ENCODE data around the gene PSIP1. TPM values are rescaled to one million over a fixed set of nuclear protein-coding genes. Genes with fewer than 3 reads are reported as not detected.

Gene PSIP1
- total and polyA plus RNA-seq, 2 of the 4 experiments (the other 2 are of a cell fraction) = 21.8 to 27.2 TPM

DNA sequence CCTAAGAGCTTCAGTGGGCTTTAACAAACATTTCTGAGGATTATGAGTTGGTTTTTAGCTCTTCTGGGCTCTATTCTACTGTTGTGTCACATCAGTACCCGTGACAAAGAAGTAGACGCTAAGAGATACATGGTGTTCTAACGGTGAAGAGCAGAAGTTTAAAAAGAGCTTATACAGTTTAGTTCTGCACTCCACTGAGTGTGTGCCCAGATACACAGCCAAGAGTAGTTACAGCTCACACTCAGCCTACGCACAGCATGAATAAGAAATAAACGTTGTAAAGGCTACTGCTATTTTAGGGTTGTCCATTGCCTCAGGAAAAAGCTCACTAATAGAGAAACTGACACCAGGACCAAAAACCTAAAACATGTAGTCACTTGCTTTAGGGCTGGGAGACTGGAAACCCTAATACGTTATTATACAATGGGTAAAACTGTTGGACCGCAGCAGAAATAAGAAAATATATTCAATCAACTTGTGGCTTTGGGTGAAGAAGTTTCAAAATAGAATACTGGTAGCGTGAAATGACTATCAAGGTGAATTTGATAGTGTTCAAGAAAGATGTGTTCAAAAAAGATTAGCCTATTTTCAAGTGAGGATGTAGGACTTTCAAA is 34.7 kb downstream of the PSIP1 start:
- Histone ChIP-seq H4K20me1 (ENCODE audit: insufficient read depth, low read length) (no peaks in the 10 kb centered on the region), H3K4ac (ENCODE audit: low read depth, low read length) (no peak overlapping the region), H2AK5ac (ENCODE audit: low read depth, low read length) (no peak overlapping the region), H3K4me3 (ENCODE audit: insufficient read depth, low read depth, low read length) (no peak overlapping the region), H3K27me3 (ENCODE audit: control insufficient read depth, insufficient read depth, low read length) (no peaks in the 10 kb centered on the region), H3K4me1 (ENCODE audit: control insufficient read depth, insufficient read depth, low read length) (no peaks in the 10 kb centered on the region), H3K9ac (ENCODE audit: low read depth, low read length) (no peak overlapping the region), H3K56ac (ENCODE audit: extremely low read depth, insufficient read depth, low read length) (no peak overlapping the region), H2AFZ (replicated peaks; ENCODE audit: low read length, poor library complexity) (no peak overlapping the region), H3K36me3 (ENCODE audit: control insufficient read depth, insufficient read depth, low read length) (peaks cover 7% of the 10 kb centered on the region), H3K9me3 (ENCODE audit: control insufficient read depth, insufficient read depth, low read length) (no peaks in the 10 kb centered on the region), H3K18ac (ENCODE audit: low read depth, low read length) (no peak overlapping the region), H3K4me2 (ENCODE audit: low read depth, low read length) (no peak overlapping the region), H3K23ac (ENCODE audit: low read depth, low read length) (no peak overlapping the region), H3K27ac (ENCODE audit: insufficient read depth, low read length) (no peak overlapping the region), H3K79me1 (ENCODE audit: low read depth in 1 of 2, low read length in 2 of 2) (peaks cover 8 to 15% of the 10 kb centered on the region in 2 experiments), H2BK20ac (ENCODE audit: low read depth, low read length) (no peak overlapping the region), H2BK15ac (ENCODE audit: low read depth, low read length) (no peak overlapping the region), H4K5ac (ENCODE audit: low read depth, low read length) (no peak overlapping the region), H4K91ac (ENCODE audit: insufficient read depth, low read depth, low read length) (no peak overlapping the region), H2AK9ac (replicated peaks; ENCODE audit: low read depth, low read length, poor library complexity) (no peak overlapping the region), H4K8ac (ENCODE audit: low read depth in 2 of 2, low read length in 2 of 2) (no peak overlapping the region), H2BK120ac (ENCODE audit: low read depth, low read length) (no peak overlapping the region), H2BK5ac (ENCODE audit: low read depth, low read length, poor library complexity, severe bottlenecking) (no peak overlapping the region), H3K14ac (replicated peaks; ENCODE audit: low read depth, low read length) (no peak overlapping the region), H3K9me1 (ENCODE audit: insufficient read depth, low read length) (no peaks in the 10 kb centered on the region)
- no peak for ATAC-seq (ENCODE audit: low read depth)
- dilution Hi-C loops (cut with HindIII; ENCODE audit: low sequenced_read_pairs, unreplicated experiment) = no loop called here
- ChIA-PET CTCF (no interaction called here), POLR2A (ENCODE audit: unreplicated experiment) (no interaction called here)
- no peak for TF ChIP-seq MAZ (IDR thresholded peaks at IDR 0.05; ENCODE audit: borderline replicate concordance, low read depth, low read length)
- no peak for TF ChIP-seq RFX5 (IDR thresholded peaks at IDR 0.05; ENCODE audit: low read depth, low read length)
- TF ChIP-seq, protein P1, sequence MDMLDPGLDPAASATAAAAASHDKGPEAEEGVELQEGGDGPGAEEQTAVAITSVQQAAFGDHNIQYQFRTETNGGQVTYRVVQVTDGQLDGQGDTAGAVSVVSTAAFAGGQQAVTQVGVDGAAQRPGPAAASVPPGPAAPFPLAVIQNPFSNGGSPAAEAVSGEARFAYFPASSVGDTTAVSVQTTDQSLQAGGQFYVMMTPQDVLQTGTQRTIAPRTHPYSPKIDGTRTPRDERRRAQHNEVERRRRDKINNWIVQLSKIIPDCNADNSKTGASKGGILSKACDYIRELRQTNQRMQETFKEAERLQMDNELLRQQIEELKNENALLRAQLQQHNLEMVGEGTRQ (IDR thresholded peaks at IDR 0.05; ENCODE audit: low read depth, low read length) = no peak
- no peak for TF ChIP-seq CEBPB (IDR thresholded peaks at IDR 0.05; ENCODE audit: low read depth, low read length)
- TF ChIP-seq CHD1 (IDR thresholded peaks at IDR 0.05; ENCODE audit: low read depth, low read length) = no peak
- no peak for TF ChIP-seq NFE2L2 (IDR thresholded peaks at IDR 0.05; ENCODE audit: low read depth, low read length)
- no peak for TF ChIP-seq SMC3 (IDR thresholded peaks at IDR 0.05; ENCODE audit: low read depth, low read length)
- no peak for TF ChIP-seq CTCF (conservative IDR thresholded peaks at IDR 0.05; ENCODE audit: low read depth, low read length)
- TF ChIP-seq, protein P2, sequence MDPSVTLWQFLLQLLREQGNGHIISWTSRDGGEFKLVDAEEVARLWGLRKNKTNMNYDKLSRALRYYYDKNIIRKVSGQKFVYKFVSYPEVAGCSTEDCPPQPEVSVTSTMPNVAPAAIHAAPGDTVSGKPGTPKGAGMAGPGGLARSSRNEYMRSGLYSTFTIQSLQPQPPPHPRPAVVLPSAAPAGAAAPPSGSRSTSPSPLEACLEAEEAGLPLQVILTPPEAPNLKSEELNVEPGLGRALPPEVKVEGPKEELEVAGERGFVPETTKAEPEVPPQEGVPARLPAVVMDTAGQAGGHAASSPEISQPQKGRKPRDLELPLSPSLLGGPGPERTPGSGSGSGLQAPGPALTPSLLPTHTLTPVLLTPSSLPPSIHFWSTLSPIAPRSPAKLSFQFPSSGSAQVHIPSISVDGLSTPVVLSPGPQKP (IDR thresholded peaks at IDR 0.05; ENCODE audit: borderline replicate concordance, low read depth, low read length) = no peak
- TF ChIP-seq BHLHE40 (IDR thresholded peaks at IDR 0.05; ENCODE audit: low read depth, low read length) = no peak
- no peak for TF ChIP-seq RCOR1 (IDR thresholded peaks at IDR 0.05; ENCODE audit: insufficient replicate concordance, low read length)
- TF ChIP-seq FOS (IDR thresholded peaks at IDR 0.05; ENCODE audit: low read depth, low read length) = no peak
- no peak for TF ChIP-seq MXI1 (IDR thresholded peaks at IDR 0.05; ENCODE audit: borderline replicate concordance, low read depth, low read length)
- no peak for TF ChIP-seq MAFK (IDR thresholded peaks at IDR 0.05; ENCODE audit: low read depth, low read length)
- TF ChIP-seq RAD21 (IDR thresholded peaks at IDR 0.05; ENCODE audit: low read length) = no peak
- TF ChIP-seq POLR2A (IDR thresholded peaks at IDR 0.05; ENCODE audit: low read depth, low read length) = no peak
- in situ Hi-C loops (cut with MboI; ENCODE audit: low sequenced_read_pairs) = no loop called here
- no CpG with 5 or more reads among the region's 8 CpGs for WGBS, 2 experiments (ENCODE audit: extremely low coverage in 2 of 2, insufficient read length in 1 of 2)
- DNase-seq = no peak
- BruUV-seq (replicated peaks) = no TSS peak
- intact Hi-C loops (cut with micrococcal nuclease) = no loop called here
